ENCODE data around the gene MBNL1. TPM values are rescaled to one million over a fixed set of nuclear protein-coding genes. Genes with fewer than 3 reads are reported as not detected.
"Not testable (repeated sequence)": the region's sequence is repeated elsewhere in the genome, so short reads cannot be mapped to it uniquely, and the experiment has no call there.

The MBNL1 gene
- polyA plus RNA-seq, 1 donor, result 53.6 TPM

DNA sequence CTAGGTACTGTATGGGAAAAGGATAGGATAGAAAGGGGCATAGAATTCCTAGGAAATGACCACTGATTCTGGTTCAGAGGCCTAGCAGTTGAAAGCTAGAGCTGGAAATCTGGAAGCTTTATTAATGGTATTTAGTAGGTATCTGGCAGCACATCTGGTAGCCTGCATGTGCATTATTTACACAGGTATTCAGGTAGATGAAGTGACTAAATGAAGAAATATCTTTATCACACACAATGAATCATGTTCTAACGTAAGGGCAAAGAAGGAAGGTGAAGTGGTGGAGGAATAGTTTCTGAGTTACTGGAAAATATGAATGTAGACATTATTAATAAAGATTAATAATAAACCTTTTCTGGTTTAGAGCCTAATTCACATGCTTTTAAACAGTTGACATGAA is 119.9 kb downstream of the MBNL1 start:
- Histone ChIP-seq H3K4me1 (ENCODE audit: control insufficient read depth, insufficient read depth, low read length) (no peaks in the 10 kb centered on the region), H3K27ac (ENCODE audit: low read length) (no peak overlapping the region)

DNA sequence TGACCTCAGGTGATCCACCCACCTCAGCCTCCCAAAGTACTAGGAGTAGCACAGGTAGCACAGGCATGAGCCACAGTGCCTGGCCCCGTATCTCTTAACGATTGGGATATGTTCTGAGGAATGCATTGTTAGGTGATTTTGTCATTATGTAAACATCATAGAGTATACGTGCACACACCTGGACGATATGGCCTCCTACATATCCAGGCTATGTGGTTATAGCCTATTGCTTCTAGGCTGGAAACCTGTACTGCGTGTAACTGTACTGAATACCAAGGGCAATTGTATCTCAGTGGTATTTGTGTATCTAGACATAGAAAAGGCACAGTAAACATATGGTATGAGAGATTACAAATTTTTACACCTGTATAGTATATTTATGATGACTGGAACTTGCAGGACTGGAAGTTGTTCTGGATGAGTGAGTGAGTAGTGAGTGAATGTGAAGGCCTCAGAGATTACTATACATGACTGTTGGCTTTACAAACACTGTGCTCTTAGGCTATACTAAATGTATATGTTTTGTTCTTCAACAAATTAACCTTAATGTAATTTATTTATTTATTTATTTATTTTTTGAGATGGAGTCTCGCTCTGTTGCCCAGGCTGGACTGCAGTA is 120.7 kb downstream of the MBNL1 start:
- H3K4me3 ChIP-seq (ENCODE audit: low read length), result no peak overlapping the region
- H3K9me3 ChIP-seq (ENCODE audit: control insufficient read depth, low read depth, low read length), result no peaks in the 10 kb centered on the region
- no peaks in the 10 kb centered on the region for H3K36me3 ChIP-seq (ENCODE audit: control insufficient read depth, insufficient read depth, low read length)
- H3K4me1 ChIP-seq (ENCODE audit: control insufficient read depth, insufficient read depth, low read length), result no peaks in the 10 kb centered on the region
- no peaks in the 10 kb centered on the region for H3K27me3 ChIP-seq (ENCODE audit: control insufficient read depth, insufficient read depth, low read length)
- DNase-seq, result no peak
- no peak overlapping the region for H3K27ac ChIP-seq (ENCODE audit: low read length)
- WGBS (ENCODE audit: insufficient coverage, low lambda C conversion rate), result no CpG with 5 or more reads among the region's 6 CpGs

More for the DNA sequence above, 119.9 kb downstream of the MBNL1 start:
- WGBS (ENCODE audit: insufficient coverage, low lambda C conversion rate), result 88% methylated on average over 1 of the region's 1 CpG
- DNase-seq, result no peak
- Histone ChIP-seq H3K9me3 (ENCODE audit: control insufficient read depth, low read depth, low read length) (no peaks in the 10 kb centered on the region), H3K27me3 (ENCODE audit: control insufficient read depth, insufficient read depth, low read length) (no peaks in the 10 kb centered on the region), H3K36me3 (ENCODE audit: control insufficient read depth, insufficient read depth, low read length) (no peaks in the 10 kb centered on the region), H3K4me3 (ENCODE audit: low read length) (no peak overlapping the region)

DNA sequence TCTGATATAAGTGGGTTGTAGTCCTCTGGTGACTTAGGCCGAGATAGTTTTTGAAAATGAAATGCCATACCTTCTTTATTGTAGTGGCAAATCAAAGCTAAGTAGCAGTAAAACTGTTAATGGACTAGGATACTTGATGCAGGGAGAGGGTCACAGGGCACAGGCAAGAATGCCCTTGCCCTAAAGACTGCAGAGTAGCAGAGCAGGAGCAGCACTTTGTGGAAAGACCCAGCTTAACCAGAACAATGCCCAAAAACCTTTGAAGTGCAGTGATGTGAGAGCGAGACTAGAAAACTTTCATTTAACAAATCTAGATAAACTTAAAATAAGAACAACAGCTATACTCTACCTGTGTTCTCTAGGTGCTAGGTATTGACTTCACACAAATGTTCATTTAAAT is 121.9 kb downstream of the MBNL1 start:
- no peaks in the 10 kb centered on the region for H3K4me1 ChIP-seq (ENCODE audit: control insufficient read depth, insufficient read depth, low read length)
- no peaks in the 10 kb centered on the region for H3K9me3 ChIP-seq (ENCODE audit: control insufficient read depth, low read depth, low read length)
- no peaks in the 10 kb centered on the region for H3K27me3 ChIP-seq (ENCODE audit: control insufficient read depth, insufficient read depth, low read length)
- no peak overlapping the region for H3K27ac ChIP-seq (ENCODE audit: low read length)
- no peak overlapping the region for H3K4me3 ChIP-seq (ENCODE audit: low read length)
- DNase-seq, result no peak
- WGBS (ENCODE audit: insufficient coverage, low lambda C conversion rate), result no CpG with 5 or more reads among the region's 2 CpGs
- H3K36me3 ChIP-seq (ENCODE audit: control insufficient read depth, insufficient read depth, low read length), result peaks cover 1% of the 10 kb centered on the region

- Histone ChIP-seq H3K27ac (ENCODE audit: low read length) (no peak overlapping the region), H3K27me3 (ENCODE audit: control insufficient read depth, insufficient read depth, low read length) (no peaks in the 10 kb centered on the region), H3K36me3 (ENCODE audit: control insufficient read depth, insufficient read depth, low read length) (peaks cover 2% of the 10 kb centered on the region), H3K4me3 (ENCODE audit: low read length) (no peak overlapping the region), H3K4me1 (ENCODE audit: control insufficient read depth, insufficient read depth, low read length) (no peaks in the 10 kb centered on the region), H3K9me3 (ENCODE audit: control insufficient read depth, low read depth, low read length) (no peaks in the 10 kb centered on the region)
- DNase-seq, result no peak
- WGBS (ENCODE audit: insufficient coverage, low lambda C conversion rate), result 71% methylated on average over 1 of the region's 1 CpG
These were observed 122.9 kb downstream of the MBNL1 start for GRCh38 chr3:152391671-152392070.

DNA sequence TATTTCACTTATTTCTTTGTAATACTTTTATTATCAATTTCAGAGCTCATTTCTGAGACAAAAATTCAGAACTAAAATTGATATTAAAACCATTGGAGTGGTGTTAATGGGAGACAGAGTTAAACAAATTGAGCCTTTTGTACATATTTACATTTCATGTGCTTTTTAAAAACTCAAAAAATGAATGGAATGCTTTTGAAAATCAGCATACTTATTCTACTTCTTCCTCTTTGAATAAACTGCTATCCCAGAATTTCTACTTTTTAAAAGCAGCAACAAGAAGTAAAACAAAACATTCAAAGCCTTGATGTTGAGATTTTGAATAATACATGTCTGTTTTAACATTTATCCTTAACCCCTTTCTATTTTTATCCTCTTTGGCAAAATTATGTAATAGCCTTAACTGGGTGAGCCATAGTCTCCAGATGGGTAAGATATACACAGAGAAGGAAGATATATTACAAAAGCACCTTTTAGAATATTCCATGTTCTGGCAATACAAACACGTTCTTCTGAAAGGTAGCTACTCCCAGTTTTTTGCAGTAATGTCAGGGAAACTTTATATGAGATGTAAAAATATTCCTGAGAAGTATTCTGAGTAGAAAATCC is 123.6 kb downstream of the MBNL1 start:
- peaks cover 4% of the 10 kb centered on the region for H3K36me3 ChIP-seq (ENCODE audit: control insufficient read depth, insufficient read depth, low read length)
- H3K27ac ChIP-seq (ENCODE audit: low read length), result no peak overlapping the region
- H3K27me3 ChIP-seq (ENCODE audit: control insufficient read depth, insufficient read depth, low read length), result no peaks in the 10 kb centered on the region
- no peaks in the 10 kb centered on the region for H3K4me1 ChIP-seq (ENCODE audit: control insufficient read depth, insufficient read depth, low read length)
- H3K4me3 ChIP-seq (ENCODE audit: low read length), result no peak overlapping the region
- WGBS (ENCODE audit: insufficient coverage, low lambda C conversion rate), result 100% methylated on average over 1 of the region's 1 CpG
- no peaks in the 10 kb centered on the region for H3K9me3 ChIP-seq (ENCODE audit: control insufficient read depth, low read depth, low read length)
- no peak for DNase-seq

DNA sequence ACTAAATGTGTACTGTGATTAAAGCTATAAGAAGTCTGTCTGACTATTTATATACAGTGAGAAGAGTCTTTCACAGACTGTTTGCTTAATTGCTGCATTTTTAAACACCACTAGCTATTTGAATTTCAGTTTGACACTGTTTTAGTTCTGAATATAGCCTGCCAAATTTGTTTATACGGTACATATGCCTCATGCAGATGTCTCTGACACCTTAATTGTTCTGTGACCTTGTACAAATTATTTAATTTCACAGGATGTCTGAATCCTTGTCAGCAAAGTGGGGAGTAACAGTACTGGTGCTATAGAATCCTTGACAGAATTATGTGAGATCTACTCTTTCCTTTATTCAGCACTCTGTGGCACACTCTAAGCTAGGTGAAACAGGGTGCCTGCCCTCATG is 125.5 kb downstream of the MBNL1 start:
- Histone ChIP-seq H3K9me3 (ENCODE audit: control insufficient read depth, low read depth, low read length) (no peaks in the 10 kb centered on the region), H3K36me3 (ENCODE audit: control insufficient read depth, insufficient read depth, low read length) (peaks cover 4% of the 10 kb centered on the region), H3K27ac (ENCODE audit: low read length) (no peak overlapping the region), H3K27me3 (ENCODE audit: control insufficient read depth, insufficient read depth, low read length) (no peaks in the 10 kb centered on the region), H3K4me3 (ENCODE audit: low read length) (no peak overlapping the region), H3K4me1 (ENCODE audit: control insufficient read depth, insufficient read depth, low read length) (no peaks in the 10 kb centered on the region)
- WGBS (ENCODE audit: insufficient coverage, low lambda C conversion rate), result no CpG with 5 or more reads among the region's 1 CpG
- no peak for DNase-seq

DNA sequence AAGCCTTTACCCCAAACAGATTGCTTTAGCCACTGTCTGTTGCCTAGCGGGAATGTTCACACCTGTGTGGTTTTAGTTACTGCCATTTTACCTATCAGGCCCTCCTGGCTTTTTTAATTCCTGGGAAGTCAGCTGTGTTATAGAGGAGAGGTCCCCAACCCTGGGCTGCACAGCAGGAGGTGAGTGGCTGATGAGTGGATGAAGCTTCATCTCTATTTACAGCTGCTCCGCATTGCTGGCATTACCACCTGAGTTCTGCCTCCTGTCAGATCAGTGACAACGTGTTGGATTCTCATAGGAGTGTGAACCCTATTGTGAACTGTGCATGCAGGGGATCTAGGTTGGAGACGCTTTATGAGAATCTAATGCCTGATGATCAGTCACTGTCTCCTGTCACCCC is 127.0 kb downstream of the MBNL1 start:
- no peak for DNase-seq
- Histone ChIP-seq H3K36me3 (ENCODE audit: control insufficient read depth, insufficient read depth, low read length) (peaks cover 4% of the 10 kb centered on the region), H3K27me3 (ENCODE audit: control insufficient read depth, insufficient read depth, low read length) (no peaks in the 10 kb centered on the region), H3K9me3 (ENCODE audit: control insufficient read depth, low read depth, low read length) (no peaks in the 10 kb centered on the region), H3K4me3 (ENCODE audit: low read length) (no peak overlapping the region), H3K4me1 (ENCODE audit: control insufficient read depth, insufficient read depth, low read length) (peaks cover 3% of the 10 kb centered on the region), H3K27ac (ENCODE audit: low read length) (no peak overlapping the region)
- WGBS (ENCODE audit: insufficient coverage, low lambda C conversion rate), result no CpG with 5 or more reads among the region's 4 CpGs

GRCh38 chr3:152396867-152397266 is 128.1 kb downstream of the MBNL1 start:
- peaks cover 3% of the 10 kb centered on the region for H3K4me1 ChIP-seq (ENCODE audit: control insufficient read depth, insufficient read depth, low read length)
- H3K9me3 ChIP-seq (ENCODE audit: control insufficient read depth, low read depth, low read length), result no peaks in the 10 kb centered on the region
- no peak overlapping the region for H3K4me3 ChIP-seq (ENCODE audit: low read length)
- H3K27me3 ChIP-seq (ENCODE audit: control insufficient read depth, insufficient read depth, low read length), result no peaks in the 10 kb centered on the region
- H3K36me3 ChIP-seq (ENCODE audit: control insufficient read depth, insufficient read depth, low read length), result peaks cover 4% of the 10 kb centered on the region
- H3K27ac ChIP-seq (ENCODE audit: low read length), result no peak overlapping the region
- no peak for DNase-seq

- not testable (repeated sequence) for H3K9me3 ChIP-seq (ENCODE audit: control insufficient read depth, low read depth, low read length); H3K27ac ChIP-seq (ENCODE audit: low read length); H3K4me1 ChIP-seq (ENCODE audit: control insufficient read depth, insufficient read depth, low read length); H3K36me3 ChIP-seq (ENCODE audit: control insufficient read depth, insufficient read depth, low read length); H3K4me3 ChIP-seq (ENCODE audit: low read length); H3K27me3 ChIP-seq (ENCODE audit: control insufficient read depth, insufficient read depth, low read length); DNase-seq
- WGBS (ENCODE audit: insufficient coverage, low lambda C conversion rate), result 90% methylated on average over 1 of the region's 2 CpGs
These were observed 128.6 kb downstream of the MBNL1 start for GRCh38 chr3:152397348-152397747.

DNA sequence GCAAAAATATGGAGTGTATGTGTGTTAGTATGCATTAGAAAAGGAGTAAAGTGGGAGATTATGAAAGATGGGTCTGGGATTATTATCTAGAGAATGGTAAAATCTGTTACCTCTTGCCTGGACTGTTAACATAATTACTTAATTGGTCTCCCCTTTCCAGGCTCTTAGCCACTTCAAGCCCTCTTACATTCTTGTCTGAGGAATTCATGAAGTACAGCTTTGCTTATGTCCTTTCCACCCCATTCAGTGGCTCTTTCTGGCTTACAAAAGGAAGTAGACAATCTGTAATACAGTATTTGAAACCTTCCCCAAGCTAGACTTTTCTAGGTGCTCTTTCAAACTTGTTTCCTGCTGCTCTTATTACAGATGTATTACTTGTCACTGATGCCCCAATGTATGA is 129.8 kb downstream of the MBNL1 start:
- Histone ChIP-seq H3K9me3 (ENCODE audit: control insufficient read depth, low read depth, low read length) (no peaks in the 10 kb centered on the region), H3K4me3 (ENCODE audit: low read length) (no peak overlapping the region), H3K27me3 (ENCODE audit: control insufficient read depth, insufficient read depth, low read length) (no peaks in the 10 kb centered on the region), H3K36me3 (ENCODE audit: control insufficient read depth, insufficient read depth, low read length) (peaks cover 4% of the 10 kb centered on the region), H3K27ac (ENCODE audit: low read length) (no peak overlapping the region), H3K4me1 (ENCODE audit: control insufficient read depth, insufficient read depth, low read length) (peaks cover 3% of the 10 kb centered on the region)
- DNase-seq, result no peak

- H3K36me3 ChIP-seq (ENCODE audit: control insufficient read depth, insufficient read depth, low read length), result peaks cover 4% of the 10 kb centered on the region
- H3K27me3 ChIP-seq (ENCODE audit: control insufficient read depth, insufficient read depth, low read length), result no peaks in the 10 kb centered on the region
- H3K4me1 ChIP-seq (ENCODE audit: control insufficient read depth, insufficient read depth, low read length), result peaks cover 3% of the 10 kb centered on the region
- H3K4me3 ChIP-seq (ENCODE audit: low read length), result no peak overlapping the region
- no peaks in the 10 kb centered on the region for H3K9me3 ChIP-seq (ENCODE audit: control insufficient read depth, low read depth, low read length)
- no peak for DNase-seq
- H3K27ac ChIP-seq (ENCODE audit: low read length), result no peak overlapping the region
These were observed 130.6 kb downstream of the MBNL1 start for GRCh38 chr3:152399374-152399773.

Measured in large intestine (tissue), 3 donors.